Left renal pelvis (tissue), 4 donors: ENCODE data around the gene SRRM5. TPM values are rescaled to one million over a fixed set of nuclear protein-coding genes. Genes with fewer than 3 reads are reported as not detected.

Source experiments
- DNase-seq, 4 donors: peaks; one replicate each; pipeline ENCODE4 v3.0.0-alpha.2; 2013; ENCODE audit warnings: low read depth in 4 of 4, low spot score in 3 of 4
- polyA plus RNA-seq, 4 donors: library from polyadenylated mRNA; unstranded; fragments of 120-200 nt; gene quantifications; one replicate each; pipeline ENCODE4 v1.2.1, GENCODE V29; 2013; ENCODE audit not compliant: insufficient read length in 4 of 4

Gene SRRM5
- polyA plus RNA-seq, 4 donors, result 0.41 to 2.3 (median 1.2) TPM

GRCh38 chr19:43664018-43664417 is 52.1 kb downstream of the SRRM5 start:
- no peak for DNase-seq

Other genes with a start within 250 kb of the SRRM5 start
- gene TEX101, start 197.2 kb upstream of the SRRM5 start, polyA plus RNA-seq, result under 1 TPM in 1 of 4 donors, not detected in 3; 0.11 TPM
- gene LYPD3, start 146.5 kb upstream of the SRRM5 start, polyA plus RNA-seq, result 1 to 10 TPM; 1.3 to 4.1 (median 2.7) TPM
- 10 to 100 TPM in 1 of 4 donors, 1 to 10 TPM in 3; 6.2 to 11.6 (median 8.2) TPM for gene PHLDB3, start 107.3 kb upstream of the SRRM5 start, polyA plus RNA-seq
- 10 to 100 TPM; 22.2 to 30.4 (median 25.6) TPM for gene ETHE1, start 84.9 kb upstream of the SRRM5 start, polyA plus RNA-seq
- gene ZNF575, start 78.9 kb upstream of the SRRM5 start, polyA plus RNA-seq, result 1 to 10 TPM; 2.1 to 5.8 (median 2.4) TPM
- gene XRCC1, start 36.6 kb upstream of the SRRM5 start, polyA plus RNA-seq, result 10 to 100 TPM; 49.1 to 67.6 (median 57.3) TPM
- gene PINLYP, start 36.3 kb upstream of the SRRM5 start, polyA plus RNA-seq, result 10 to 100 TPM; 15.6 to 21.0 (median 18.8) TPM
- gene IRGQ, start 16.0 kb upstream of the SRRM5 start, polyA plus RNA-seq, result 10 to 100 TPM; 12.0 to 22.0 (median 17.2) TPM
- 10 to 100 TPM in 3 of 4 donors, 1 to 10 TPM in 1; 9.8 to 12.5 (median 11.2) TPM for gene ZNF576, start 15.5 kb upstream of the SRRM5 start, polyA plus RNA-seq
- gene ZNF428, start 7.5 kb downstream of the SRRM5 start, polyA plus RNA-seq, result 100 to 1,000 TPM in 1 of 4 donors, 10 to 100 TPM in 3; 75.2 to 118 (median 83.7) TPM
- gene CADM4, start 27.8 kb downstream of the SRRM5 start, polyA plus RNA-seq, result 10 to 100 TPM; 30.7 to 54.3 (median 43.1) TPM
- 10 to 100 TPM in 3 of 4 donors, 1 to 10 TPM in 1; 6.2 to 12.8 (median 10.6) TPM for gene PLAUR, start 58.1 kb downstream of the SRRM5 start, polyA plus RNA-seq
- gene IRGC, start 104.0 kb downstream of the SRRM5 start, polyA plus RNA-seq, result not detected
- 10 to 100 TPM; 39.9 to 67.8 (median 46.7) TPM for gene SMG9, start 142.9 kb downstream of the SRRM5 start, polyA plus RNA-seq
- gene KCNN4, start 168.9 kb downstream of the SRRM5 start, polyA plus RNA-seq, result 1 to 10 TPM in 3 of 4 donors, under 1 TPM in 1; 0.96 to 3.4 (median 1.5) TPM
- under 1 TPM; 0.24 to 0.58 (median 0.42) TPM for gene LYPD5, start 190.4 kb downstream of the SRRM5 start, polyA plus RNA-seq
- 10 to 100 TPM; 11.4 to 21.8 (median 13.6) TPM for gene ZNF283, start 215.2 kb downstream of the SRRM5 start, polyA plus RNA-seq